B cell (primary cell): Measurements from ENCODE around the gene GAPVD1. TPM values are rescaled to one million over a fixed set of nuclear protein-coding genes. Genes with fewer than 3 reads are reported as not detected.
"Not testable (repeated sequence)": the region's sequence is repeated elsewhere in the genome, so short reads cannot be mapped to it uniquely, and the experiment has no call there.

ENCODE experiments used
- ATAC-seq: fragments of 200-7000 bp; cut with Tn5 transposase; one replicate; pipeline ENCODE4 v1.10.0; 2021; ENCODE audit warnings: low read depth, mild to moderate bottlenecking, moderate number of reproducible peaks, moderate library complexity
- CTCF ChIA-PET: fragments of 350-600 bp; sonication (Branson Sonifier 250); formaldehyde crosslinking; loops from one replicate; lab custom pipeline; 2021; ENCODE audit warnings: antibody characterized with exemption, inconsistent platforms; lab: Charles Lee
- POLR2A ChIA-PET: fragments of 350-600 bp; sonication (Branson Sonifier 250); formaldehyde crosslinking; loops from one replicate; lab custom pipeline; 2021; ENCODE audit warnings: antibody characterized with exemption; lab: Charles Lee
- DNase-seq: peaks from one replicate; pipeline ENCODE4 v3.0.0; 2013
- H2AFZ ChIP-seq: 2 replicates; pipeline ENCODE4 v1.6.1; 2012; ENCODE audit warnings: mild to moderate bottlenecking, low read depth, low read length; ENCODE audit not compliant: insufficient read depth, poor library complexity, severe bottlenecking
- H3K27ac ChIP-seq, 2 donors: 1 replicate in 1 of 2; 2 replicates in 1 of 2; pipeline ENCODE4 v1.5.1; 2012 to 2013; ENCODE audit warnings: low read length in 2 of 2, mild to moderate bottlenecking in 2 of 2, moderate library complexity in 1 of 2
- H3K27me3 ChIP-seq, 4 experiments: fragments of 200-600 bp in 1 of 4; sonication (generic) in 1 of 4; replicated peaks in 1 of 4; 1 replicate in 2 of 4; 2 replicates in 2 of 4; pipeline versions ENCODE4 v1.6.1 to v1.7.0; 2013 to 2016; ENCODE audit warnings: low read length in 3 of 4, mild to moderate bottlenecking in 2 of 4, mixed read lengths in 1 of 4, moderate library complexity in 1 of 4; ENCODE audit not compliant: insufficient read depth in 4 of 4, control insufficient read depth in 3 of 4; ENCODE audit errors: control extremely low read depth in 1 of 4
- H3K36me3 ChIP-seq, 2 experiments: replicated peaks in 1 of 2; 1 replicate in 1 of 2; 2 replicates in 1 of 2; pipeline versions ENCODE4 v1.6.1 to v1.7.1; 2013; ENCODE audit warnings: low read length in 1 of 2; ENCODE audit not compliant: insufficient read depth in 2 of 2, control insufficient read depth in 1 of 2; ENCODE audit errors: control extremely low read depth in 1 of 2, extremely low read depth in 1 of 2
- H3K4me1 ChIP-seq, 2 donors: fragments of 200-600 bp in 1 of 2; sonication (generic) in 1 of 2; 1 replicate in 1 of 2; 2 replicates in 1 of 2; pipeline versions ENCODE4 v1.5.1 to v1.6.1; 2013 to 2017; ENCODE audit warnings: low read length in 2 of 2; ENCODE audit not compliant: control insufficient read depth in 2 of 2, insufficient read depth in 2 of 2
- H3K4me2 ChIP-seq: replicated peaks from 2 replicates; pipeline ENCODE3; 2012; ENCODE audit warnings: mild to moderate bottlenecking, low read depth, low read length; ENCODE audit not compliant: poor library complexity, severe bottlenecking
- H3K4me3 ChIP-seq, 5 experiments: fragments of 200-600 bp in 1 of 5; sonication (generic) in 1 of 5; 1 replicate in 3 of 5; 2 replicates in 2 of 5; pipeline versions ENCODE4 v1.5.1 to v1.7.0; 2011 to 2016; ENCODE audit warnings: low read length in 4 of 5, mild to moderate bottlenecking in 4 of 5, low read depth in 2 of 5, control low read depth in 1 of 5, moderate library complexity in 1 of 5; ENCODE audit not compliant: insufficient read depth in 1 of 5; ENCODE audit errors: control extremely low read depth in 1 of 5, extremely low read depth in 1 of 5
- H3K79me2 ChIP-seq: fragments of 200-600 bp; sonication (generic); one replicate; pipeline ENCODE4 v1.6.0; 2016; ENCODE audit warnings: low read length; ENCODE audit not compliant: control insufficient read depth, insufficient read depth
- H3K9ac ChIP-seq: fragments of 200-600 bp; sonication (generic); 2 replicates; pipeline ENCODE4 v1.6.1; 2017; ENCODE audit warnings: mild to moderate bottlenecking, low read length, moderate library complexity
- H3K9me3 ChIP-seq, 3 donors: one replicate each; pipeline versions ENCODE4 v1.6.1 to v1.7.1; 2013; ENCODE audit warnings: low read length in 2 of 3; ENCODE audit not compliant: control insufficient read depth in 2 of 3, insufficient read depth in 1 of 3; ENCODE audit errors: control extremely low read depth in 1 of 3
- H4K20me1 ChIP-seq: 2 replicates; pipeline ENCODE4 v1.6.0; 2012; ENCODE audit warnings: mild to moderate bottlenecking, low read length; ENCODE audit not compliant: insufficient read depth, control insufficient read depth, poor library complexity, severe bottlenecking
- H3K27ac Mint-ChIP-seq: one replicate; pipeline ENCODE4 v1.8.0; 2021; ENCODE audit warnings: mixed read lengths
- H3K27me3 Mint-ChIP-seq: one replicate; pipeline ENCODE4 v1.8.0; 2021; ENCODE audit warnings: mixed read lengths
- H3K4me1 Mint-ChIP-seq: one replicate; pipeline ENCODE4 v1.8.0; 2021; ENCODE audit warnings: mixed read lengths
- H3K4me3 Mint-ChIP-seq: one replicate; pipeline ENCODE4 v1.8.0; 2021; ENCODE audit warnings: mixed read lengths
- H3K9me3 Mint-ChIP-seq: one replicate; pipeline ENCODE4 v1.8.0; 2022; ENCODE audit warnings: mixed read lengths; ENCODE audit not compliant: insufficient read depth
- CTCF ChIP-seq: fragments of 200-600 bp; IDR thresholded peaks from one replicate; pipeline ENCODE4 v1.8.0; 2022; ENCODE audit warnings: antibody characterized with exemption, mild to moderate bottlenecking
- EZH2 ChIP-seq: IDR thresholded peaks from 2 replicates; pipeline ENCODE4 v1.6.1; 2012; ENCODE audit warnings: borderline replicate concordance, low read depth, mild to moderate bottlenecking, moderate library complexity, low read length; ENCODE audit not compliant: insufficient read depth, poor library complexity, severe bottlenecking
- WGBS: methylation state at CpG from one replicate; pipeline ENCODE4 v1.1.5; 2013; ENCODE audit warnings: missing lambda C conversion rate; ENCODE audit not compliant: insufficient coverage; 5-methylcytosine and 5-hydroxymethylcytosine counted together
- intact Hi-C: fragments of 100-400 bp; cut with micrococcal nuclease; formaldehyde crosslinking; loops from one replicate; pipeline ENCODE4 v1.10.0; 2022
- polyA plus RNA-seq: library from polyadenylated mRNA; depleted of rRNA; stranded (reverse); fragments of >200 nt; gene quantifications from 2 replicates; pipeline ENCODE4 v1.2.3, GENCODE V29; 2012
- total RNA-seq, 2 donors: library from RNA; stranded (reverse); fragments of 120-200 nt in 1 of 2; gene quantifications; 1 replicate in 1 of 2; 2 replicates in 1 of 2; pipeline versions ENCODE4 v1.2.3 to v1.2.4, GENCODE V29; 2013 to 2022

Gene GAPVD1
- total and polyA plus RNA-seq, 2 donors (not counting 1 experiment from before 2014, with no cell fraction given) = 11.8 to 61.2 TPM

GRCh38 chr9:125280945-125281344 is 19.3 kb downstream of the GAPVD1 start:
- no peak overlapping the region for H3K4me3 ChIP-seq
- peaks cover 95% of the 10 kb centered on the region for H3K79me2 ChIP-seq
- CTCF ChIA-PET = no interaction called here
- no peaks in the 10 kb centered on the region for H3K4me1 ChIP-seq
- no peak for ATAC-seq
- no peak overlapping the region for H3K9ac ChIP-seq
- POLR2A ChIA-PET = no interaction called here
- H3K4me2 ChIP-seq = no peak overlapping the region
- no peak for DNase-seq
- TF ChIP-seq CTCF (no peak), EZH2 (no peak)
- no peaks in the 10 kb centered on the region for H3K9me3 Mint-ChIP-seq
- WGBS = 100% methylated on average over 1 of the region's 4 CpGs
- no peak overlapping the region for H2AFZ ChIP-seq
- H3K27ac Mint-ChIP-seq = no peak overlapping the region
- no peaks in the 10 kb centered on the region for H3K27me3 ChIP-seq
- no peak overlapping the region for H3K4me3 Mint-ChIP-seq
- H3K36me3 ChIP-seq = peaks cover 0 to 14% of the 10 kb centered on the region in 2 experiments
- intact Hi-C loops = no loop called here
- H3K4me1 Mint-ChIP-seq = peaks cover 10% of the 10 kb centered on the region
- H4K20me1 ChIP-seq = peaks cover 53% of the 10 kb centered on the region
- no peaks in the 10 kb centered on the region for H3K9me3 ChIP-seq
- no peaks in the 10 kb centered on the region for H3K27me3 Mint-ChIP-seq
- H3K27ac ChIP-seq = no peak overlapping the region

GRCh38 chr9:125284855-125285254 is 23.2 kb downstream of the GAPVD1 start:
- ATAC-seq (no peak), DNase-seq (no peak)
- Histone ChIP-seq H4K20me1 (peaks cover 41% of the 10 kb centered on the region), H3K27me3 (no peaks in the 10 kb centered on the region), H2AFZ (no peak overlapping the region), H3K4me1 (no peaks in the 10 kb centered on the region), H3K4me2 (no peak overlapping the region), H3K79me2 (peaks cover 94% of the 10 kb centered on the region), H3K4me3 (no peak overlapping the region), H3K36me3 (peaks cover 0 to 9% of the 10 kb centered on the region in 2 experiments), H3K9me3 (no peaks in the 10 kb centered on the region), H3K27ac (no peak overlapping the region), H3K9ac (no peak overlapping the region)
- WGBS = 94% methylated on average over 3 of the region's 3 CpGs
- no peaks in the 10 kb centered on the region for H3K9me3 Mint-ChIP-seq
- H3K27me3 Mint-ChIP-seq = no peaks in the 10 kb centered on the region
- no peak overlapping the region for H3K4me3 Mint-ChIP-seq
- peaks cover 6% of the 10 kb centered on the region for H3K4me1 Mint-ChIP-seq
- POLR2A ChIA-PET = no interaction called here
- CTCF ChIA-PET = no interaction called here
- H3K27ac Mint-ChIP-seq = no peak overlapping the region
- intact Hi-C loops = no loop called here
- TF ChIP-seq CTCF (no peak), EZH2 (no peak)

GRCh38 chr9:125286935-125287433 is 25.4 kb downstream of the GAPVD1 start:
- DNase-seq, H3K27me3 Mint-ChIP-seq, H3K27ac ChIP-seq, H3K4me1 ChIP-seq, H3K4me3 Mint-ChIP-seq, H3K9ac ChIP-seq, H3K9me3 Mint-ChIP-seq, H3K9me3 ChIP-seq, intact Hi-C loops, H3K27ac Mint-ChIP-seq, H3K27me3 ChIP-seq, H2AFZ ChIP-seq, H3K4me1 Mint-ChIP-seq, CTCF ChIA-PET, POLR2A ChIA-PET, H3K4me3 ChIP-seq, H3K4me2 ChIP-seq, H3K36me3 ChIP-seq, ATAC-seq: not testable (repeated sequence)
- peaks cover 61% of the 10 kb centered on the region for H4K20me1 ChIP-seq
- WGBS = 96% methylated on average over 7 of the region's 7 CpGs
- peaks cover 94% of the 10 kb centered on the region for H3K79me2 ChIP-seq
